Measurements from ENCODE around the gene UBXN2A. TPM values are rescaled to one million over a fixed set of nuclear protein-coding genes. Genes with fewer than 3 reads are reported as not detected.
A peak's percentile ranks its signal among the peaks of the same experiment; 100 is the strongest.

The UBXN2A gene
- total RNA-seq, 1 donor from 2014 or later: 19.0 TPM

DNA sequence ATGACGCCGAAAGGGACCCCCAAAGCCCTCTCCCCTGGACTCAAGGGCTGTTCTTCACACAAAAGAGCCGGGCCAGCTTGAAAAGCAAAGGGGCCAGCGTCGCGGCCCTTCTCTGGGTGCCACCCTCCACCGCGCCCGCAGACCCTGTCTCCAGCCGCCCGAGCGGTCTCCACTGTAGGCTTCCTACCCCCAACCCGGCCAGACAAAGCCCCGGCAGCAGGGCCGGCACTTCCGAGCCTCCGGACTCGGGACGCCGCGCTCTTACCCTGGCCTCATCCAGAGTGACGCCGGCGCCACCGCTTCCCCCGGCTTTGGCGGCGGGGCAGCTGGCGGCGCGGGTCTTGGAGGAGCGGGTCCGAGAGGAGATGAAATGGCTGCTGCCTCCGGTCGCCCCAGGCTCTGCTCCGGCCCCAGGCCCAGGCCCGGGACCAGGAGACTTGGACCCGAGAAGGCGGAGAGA, 13.9 kb upstream of the UBXN2A start:
- H3K27ac Mint-ChIP-seq (ENCODE audit: unreplicated experiment): peak overlapping the region; percentile 99
- H3K27me3 Mint-ChIP-seq (ENCODE audit: low read depth): no peaks in the 10 kb centered on the region
- peak overlapping the region; percentile 93 for H3K4me3 Mint-ChIP-seq (ENCODE audit: unreplicated experiment)
- TF ChIP-seq, protein P1, sequence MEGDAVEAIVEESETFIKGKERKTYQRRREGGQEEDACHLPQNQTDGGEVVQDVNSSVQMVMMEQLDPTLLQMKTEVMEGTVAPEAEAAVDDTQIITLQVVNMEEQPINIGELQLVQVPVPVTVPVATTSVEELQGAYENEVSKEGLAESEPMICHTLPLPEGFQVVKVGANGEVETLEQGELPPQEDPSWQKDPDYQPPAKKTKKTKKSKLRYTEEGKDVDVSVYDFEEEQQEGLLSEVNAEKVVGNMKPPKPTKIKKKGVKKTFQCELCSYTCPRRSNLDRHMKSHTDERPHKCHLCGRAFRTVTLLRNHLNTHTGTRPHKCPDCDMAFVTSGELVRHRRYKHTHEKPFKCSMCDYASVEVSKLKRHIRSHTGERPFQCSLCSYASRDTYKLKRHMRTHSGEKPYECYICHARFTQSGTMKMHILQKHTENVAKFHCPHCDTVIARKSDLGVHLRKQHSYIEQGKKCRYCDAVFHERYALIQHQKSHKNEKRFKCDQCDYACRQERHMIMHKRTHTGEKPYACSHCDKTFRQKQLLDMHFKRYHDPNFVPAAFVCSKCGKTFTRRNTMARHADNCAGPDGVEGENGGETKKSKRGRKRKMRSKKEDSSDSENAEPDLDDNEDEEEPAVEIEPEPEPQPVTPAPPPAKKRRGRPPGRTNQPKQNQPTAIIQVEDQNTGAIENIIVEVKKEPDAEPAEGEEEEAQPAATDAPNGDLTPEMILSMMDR (IDR thresholded peaks at IDR 0.05): no peak
- H3K9me3 Mint-ChIP-seq (ENCODE audit: low read depth): no peaks in the 10 kb centered on the region
- no peak for DNase-seq (ENCODE audit: low spot score)
- peaks cover 47% of the 10 kb centered on the region for H3K4me1 Mint-ChIP-seq (ENCODE audit: low read depth)
- no peaks in the 10 kb centered on the region for H3K36me3 Mint-ChIP-seq (ENCODE audit: low read depth)

DNA sequence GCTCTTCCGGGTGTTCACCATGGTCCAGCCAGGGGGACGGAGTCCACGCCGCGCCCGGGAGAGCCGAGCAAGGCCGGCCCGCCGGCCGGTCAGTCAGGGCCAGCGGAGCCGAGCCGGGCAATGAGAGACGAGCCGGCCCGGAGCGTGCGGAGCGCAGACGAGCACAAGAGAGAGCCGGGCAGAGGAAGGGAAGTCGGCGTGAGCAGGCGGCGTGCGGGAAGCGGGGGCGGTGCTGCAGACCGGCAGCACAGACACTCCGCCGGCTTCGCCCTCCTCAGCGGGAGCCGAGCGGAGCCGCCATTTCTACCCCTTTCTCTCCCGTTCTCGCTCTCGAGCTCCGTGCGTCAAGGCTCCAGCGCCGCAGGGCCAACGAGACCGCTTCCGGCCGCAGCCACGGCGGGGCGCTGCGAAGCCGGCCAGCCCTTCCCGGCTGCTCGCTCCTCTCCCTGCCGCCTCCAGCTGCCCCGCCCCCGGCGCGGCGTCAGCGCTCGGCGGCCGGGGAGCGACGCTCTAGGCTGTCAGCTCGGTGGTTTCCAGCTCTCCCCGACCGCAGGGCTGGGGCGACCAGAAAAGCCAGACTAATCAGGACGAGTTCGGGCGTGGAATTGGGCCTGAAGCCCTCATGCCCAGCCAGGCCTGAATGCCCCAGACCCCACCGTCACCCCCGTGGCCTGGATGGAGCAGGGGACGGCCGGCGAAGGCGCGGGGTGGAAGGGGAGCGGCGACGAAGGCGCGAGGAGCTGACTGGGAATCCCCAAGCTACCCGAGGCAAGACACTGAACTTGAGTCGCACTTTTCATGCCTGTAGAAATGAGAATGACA, 13.3 kb upstream of the UBXN2A start, which contains the start of gene ATAD2B:
Gene ATAD2B, minus strand, starts transcription at position 374 of the 822 bp plus-strand sequence. Its CDS starts 353 bp downstream, at position 21.
- H3K36me3 Mint-ChIP-seq (ENCODE audit: low read depth): no peaks in the 10 kb centered on the region
- peak within 1 kb of the TSS; percentile 99 for H3K27ac Mint-ChIP-seq (ENCODE audit: unreplicated experiment)
- H3K4me1 Mint-ChIP-seq (ENCODE audit: low read depth): peaks cover 46% of the 10 kb centered on the region
- H3K9me3 Mint-ChIP-seq (ENCODE audit: low read depth): no peaks in the 10 kb centered on the region
- TF ChIP-seq, protein P1 (IDR thresholded peaks at IDR 0.05): peak; percentile 90
- H3K27me3 Mint-ChIP-seq (ENCODE audit: low read depth): no peaks in the 10 kb centered on the region
- peak within 1 kb of the TSS; percentile 93 for H3K4me3 Mint-ChIP-seq (ENCODE audit: unreplicated experiment)
- DNase-seq (ENCODE audit: low spot score): peak; percentile 97

DNA sequence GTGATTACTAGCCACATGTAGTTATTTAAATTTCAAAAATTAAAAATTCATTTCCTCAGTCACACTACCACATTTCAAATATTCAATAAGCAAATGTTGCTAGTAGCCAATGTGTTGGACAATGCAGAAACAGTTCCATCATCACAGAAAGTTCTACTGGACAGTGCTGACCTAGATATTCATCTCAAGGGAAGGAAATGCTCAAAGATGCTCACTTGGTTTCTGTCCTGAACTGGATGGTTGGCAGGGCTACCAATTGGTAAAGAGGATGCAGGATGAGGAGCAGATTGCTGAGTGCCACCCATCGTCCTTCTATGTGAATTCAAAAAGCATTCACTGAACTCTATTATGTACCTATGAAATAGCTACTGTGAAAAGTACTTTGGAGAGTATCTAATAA, 6.0 kb upstream of the UBXN2A start:
- H3K4me1 Mint-ChIP-seq (ENCODE audit: low read depth): peaks cover 5% of the 10 kb centered on the region
- H3K4me3 Mint-ChIP-seq (ENCODE audit: unreplicated experiment): no peak overlapping the region
- H3K9me3 Mint-ChIP-seq (ENCODE audit: low read depth): no peaks in the 10 kb centered on the region
- H3K27ac Mint-ChIP-seq (ENCODE audit: unreplicated experiment): no peak overlapping the region
- no peaks in the 10 kb centered on the region for H3K27me3 Mint-ChIP-seq (ENCODE audit: low read depth)
- no peak for DNase-seq (ENCODE audit: low spot score)
- no peaks in the 10 kb centered on the region for H3K36me3 Mint-ChIP-seq (ENCODE audit: low read depth)
- TF ChIP-seq, protein P1 (IDR thresholded peaks at IDR 0.05): no peak

DNA sequence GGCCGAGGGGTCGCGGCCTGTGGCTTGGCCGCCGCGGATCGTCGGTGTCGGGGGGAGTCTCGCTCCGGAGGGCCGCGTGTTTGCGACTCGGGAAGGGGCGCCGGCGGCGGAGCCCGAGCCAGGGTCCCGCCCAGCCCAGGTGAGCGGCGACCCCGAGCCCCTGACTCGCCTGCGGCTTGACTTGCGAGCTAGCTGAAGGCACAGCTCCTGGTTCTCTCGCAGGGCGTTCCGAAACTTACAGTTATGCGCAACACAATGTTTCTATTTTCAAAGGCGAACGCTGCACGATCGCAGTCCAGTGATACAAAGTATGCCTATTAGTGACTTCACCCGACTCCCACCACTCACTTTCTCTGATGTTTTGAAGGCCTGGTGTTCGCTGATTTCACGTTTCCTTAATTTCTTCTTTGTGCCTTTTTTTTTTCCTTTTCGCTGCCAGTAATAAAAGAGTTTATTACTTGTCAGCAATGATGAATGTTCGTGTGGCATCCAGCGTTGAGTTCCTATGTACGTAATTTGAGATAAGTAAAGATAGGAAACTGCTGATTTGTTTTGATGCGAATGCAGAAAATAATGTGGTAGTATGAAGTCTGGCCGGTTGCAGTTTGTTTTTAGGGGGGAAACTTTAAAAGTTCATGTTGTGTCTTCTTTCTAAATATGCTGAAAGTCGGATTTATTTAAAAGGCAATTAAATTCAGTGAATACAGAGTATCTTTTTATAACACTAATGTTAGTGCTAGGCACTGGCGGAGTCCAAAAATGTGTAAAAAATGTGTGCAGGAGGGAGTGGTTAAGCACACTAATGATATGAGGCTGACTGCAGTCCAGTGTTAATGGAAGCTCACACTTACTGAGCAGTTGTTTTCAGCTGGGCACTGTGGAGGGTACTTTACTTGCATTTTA, 706 bp downstream of the UBXN2A start:
- no peak for DNase-seq (ENCODE audit: low spot score)
- Mint-ChIP-seq H3K9me3 (ENCODE audit: low read depth) (no peaks in the 10 kb centered on the region), H3K36me3 (ENCODE audit: low read depth) (peaks cover 1% of the 10 kb centered on the region), H3K27ac (ENCODE audit: unreplicated experiment) (peak overlapping the region; percentile 95), H3K27me3 (ENCODE audit: low read depth) (no peaks in the 10 kb centered on the region), H3K4me1 (ENCODE audit: low read depth) (peaks cover 40% of the 10 kb centered on the region), H3K4me3 (ENCODE audit: unreplicated experiment) (peak overlapping the region; percentile 88)
- TF ChIP-seq, protein P1 (IDR thresholded peaks at IDR 0.05): no peak

DNA sequence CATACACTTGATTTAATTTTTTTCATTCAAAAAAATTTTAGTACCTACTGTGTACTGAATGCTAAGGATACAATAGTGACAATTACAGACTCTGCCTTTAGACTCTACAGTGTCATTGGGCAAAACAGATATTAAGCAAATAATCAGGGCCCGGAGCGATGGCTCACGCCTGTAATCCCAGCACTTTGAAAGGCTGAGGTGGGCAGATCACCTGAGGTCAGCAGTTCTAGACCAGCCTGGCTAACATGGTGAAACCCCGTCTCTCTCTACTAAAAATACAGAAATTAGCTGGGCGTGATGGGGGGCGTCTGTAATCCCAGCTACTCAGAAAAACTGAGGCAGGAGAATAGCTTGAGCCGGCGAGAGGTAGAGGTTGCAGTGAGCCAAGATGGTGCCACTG, 1.4 kb downstream of the UBXN2A start:
- Mint-ChIP-seq H3K4me3 (ENCODE audit: unreplicated experiment) (peak overlapping the region; percentile 43), H3K9me3 (ENCODE audit: low read depth) (no peaks in the 10 kb centered on the region), H3K27ac (ENCODE audit: unreplicated experiment) (peak overlapping the region; percentile 52), H3K27me3 (ENCODE audit: low read depth) (no peaks in the 10 kb centered on the region), H3K36me3 (ENCODE audit: low read depth) (peaks cover 1% of the 10 kb centered on the region), H3K4me1 (ENCODE audit: low read depth) (peaks cover 40% of the 10 kb centered on the region)
- TF ChIP-seq, protein P1 (IDR thresholded peaks at IDR 0.05): no peak
- DNase-seq (ENCODE audit: low spot score): no peak
